Keratinocyte (primary cell): ENCODE data around the gene VEZT. TPM values are rescaled to one million over a fixed set of nuclear protein-coding genes. Genes with fewer than 3 reads are reported as not detected.

ENCODE experiments used
- DNase-seq: peaks from one replicate; pipeline ENCODE4 v3.0.0-alpha.2; 2011; ENCODE audit warnings: low read depth, missing footprints, low spot score
- FAIRE-seq: peaks from 2 replicates; lab custom pipeline; 2011; peaks lifted over from hg19 to GRCh38; lab: Jason Lieb, UNC
- H2AFZ ChIP-seq: 2 replicates; pipeline ENCODE4 v1.6.0; 2012; ENCODE audit warnings: low read length, control low read depth, inconsistent platforms; ENCODE audit not compliant: control insufficient read depth
- H3K27ac ChIP-seq: 2 replicates; pipeline ENCODE4 v1.5.1; 2011; ENCODE audit warnings: low read length; ENCODE audit not compliant: control insufficient read depth, insufficient read depth
- H3K27me3 ChIP-seq: 3 replicates; pipeline ENCODE4 v1.6.0; 2011; ENCODE audit warnings: low read length; ENCODE audit not compliant: control insufficient read depth, insufficient read depth; ENCODE audit errors: extremely low read depth
- H3K36me3 ChIP-seq, 2 experiments: 2 replicates in 1 of 2; 3 replicates in 1 of 2; pipeline ENCODE4 v1.5.1; 2011; ENCODE audit warnings: low read length in 2 of 2, mild to moderate bottlenecking in 1 of 2; ENCODE audit not compliant: control insufficient read depth in 2 of 2, insufficient read depth in 2 of 2; ENCODE audit errors: extremely low read depth in 1 of 2
- H3K4me1 ChIP-seq: 3 replicates; pipeline ENCODE4 v1.5.1; 2011; ENCODE audit warnings: low read length; ENCODE audit not compliant: control insufficient read depth, insufficient read depth; ENCODE audit errors: extremely low read depth
- H3K4me2 ChIP-seq: 3 replicates; pipeline ENCODE4 v1.6.0; 2011; ENCODE audit warnings: low read depth, low read length; ENCODE audit not compliant: control insufficient read depth, insufficient read depth; ENCODE audit errors: extremely low read depth
- H3K4me3 ChIP-seq, 3 experiments: fragments of 200-600 bp in 1 of 3; sonication (generic) in 1 of 3; 2 replicates in 2 of 3; 3 replicates in 1 of 3; pipeline ENCODE4 v1.5.1; 2011 to 2016; ENCODE audit warnings: low read length in 3 of 3, mild to moderate bottlenecking in 3 of 3, control low read depth in 2 of 3, inconsistent platforms in 1 of 3, low read depth in 1 of 3, mixed read lengths in 1 of 3, mixed run types in 1 of 3, moderate library complexity in 1 of 3; ENCODE audit not compliant: control insufficient read depth in 2 of 3, insufficient read depth in 2 of 3; ENCODE audit errors: extremely low read depth in 1 of 3
- H3K79me2 ChIP-seq: 2 replicates; pipeline ENCODE4 v1.6.0; 2012; ENCODE audit warnings: low read length; ENCODE audit not compliant: control insufficient read depth, insufficient read depth
- H3K9ac ChIP-seq: 3 replicates; pipeline ENCODE4 v1.6.0; 2011; ENCODE audit warnings: low read length; ENCODE audit not compliant: control insufficient read depth, insufficient read depth; ENCODE audit errors: extremely low read depth
- H3K9me1 ChIP-seq: 3 replicates; pipeline ENCODE4 v1.6.0; 2011; ENCODE audit warnings: low read length; ENCODE audit not compliant: control insufficient read depth, insufficient read depth; ENCODE audit errors: extremely low read depth
- H3K9me3 ChIP-seq: 2 replicates; pipeline ENCODE4 v1.5.1; 2012; ENCODE audit warnings: low read depth, low read length; ENCODE audit not compliant: control insufficient read depth
- H4K20me1 ChIP-seq: 3 replicates; pipeline ENCODE4 v1.6.0; 2011; ENCODE audit warnings: low read length; ENCODE audit not compliant: control insufficient read depth, insufficient read depth; ENCODE audit errors: extremely low read depth
- CTCF ChIP-seq, 3 experiments: IDR thresholded peaks in 1 of 3; conservative IDR thresholded peaks in 1 of 3; optimal IDR thresholded peaks in 1 of 3; 2 replicates in 2 of 3; 3 replicates in 1 of 3; pipeline versions ENCODE3 to v1.5.1; 2011; ENCODE audit warnings: low read length in 3 of 3, mild to moderate bottlenecking in 3 of 3, moderate library complexity in 2 of 3, control low read depth in 1 of 3, inconsistent platforms in 1 of 3; ENCODE audit not compliant: insufficient read depth in 2 of 3; ENCODE audit errors: extremely low read depth in 1 of 3
- EZH2 ChIP-seq: IDR thresholded peaks from one replicate; pipeline ENCODE4 v1.6.1; 2012; ENCODE audit warnings: inconsistent platforms, mild to moderate bottlenecking, low read length, moderate library complexity
- dilution Hi-C: fragments of 300-500 bp; cut with MboI; formaldehyde crosslinking; loops from one replicate; pipeline ENCODE4 v1.7.0; 2020; ENCODE audit warnings: low sequenced_read_pairs; ENCODE audit not compliant: extremely low pct_ligation_motif_present
- polyA plus RNA-seq, 5 experiments: library from polyadenylated mRNA; depleted of rRNA in 3 of 5; stranded (reverse) in 3 of 5; stranded (forward) in 1 of 5; unstranded in 1 of 5; fragments of >200 nt; gene quantifications; 1 replicate in 1 of 5; 2 replicates in 3 of 5; 3 replicates in 1 of 5; pipeline versions ENCODE4 v1.2.1 to v1.2.3, GENCODE V29; 2011 to 2012; ENCODE audit warnings: missing spikeins in 2 of 5, low read depth in 1 of 5, low replicate concordance in 1 of 5

Gene VEZT
- polyA plus RNA-seq, 1 donor (not counting 4 experiments of a cell fraction or from before 2014, with no cell fraction given): 169 TPM

GRCh38 chr12:95227818-95228356 lies 10.3 kb downstream of the VEZT start:
- H3K79me2 ChIP-seq: peaks cover 96% of the 10 kb centered on the region
- no peaks in the 10 kb centered on the region for H3K9me3 ChIP-seq
- peaks cover 9 to 20% of the 10 kb centered on the region in 2 experiments for H3K36me3 ChIP-seq
- no peak for DNase-seq
- no peak for TF ChIP-seq CTCF (optimal IDR thresholded peaks at IDR 0.05 in 1 of 3, IDR thresholded peaks at IDR 0.05 in 1 of 3, conservative IDR thresholded peaks at IDR 0.05 in 1 of 3; ENCODE audit: extremely low read depth in 1 of 3, insufficient read depth in 2 of 3, low read length in 3 of 3)
- no peaks in the 10 kb centered on the region for H3K9me1 ChIP-seq
- no peak overlapping the region for H3K4me3 ChIP-seq
- H2AFZ ChIP-seq: no peak overlapping the region
- dilution Hi-C loops: no loop called here
- FAIRE-seq: no peak
- no peak overlapping the region for H3K4me2 ChIP-seq
- no peak overlapping the region for H3K27ac ChIP-seq
- H3K9ac ChIP-seq: no peak overlapping the region
- no peaks in the 10 kb centered on the region for H3K27me3 ChIP-seq
- H3K4me1 ChIP-seq: peaks cover 23% of the 10 kb centered on the region
- peaks cover 5% of the 10 kb centered on the region for H4K20me1 ChIP-seq

- TF ChIP-seq EZH2: no peak
- TF ChIP-seq CTCF (optimal IDR thresholded peaks at IDR 0.05 in 1 of 3, IDR thresholded peaks at IDR 0.05 in 1 of 3, conservative IDR thresholded peaks at IDR 0.05 in 1 of 3; ENCODE audit: extremely low read depth in 1 of 3, insufficient read depth in 2 of 3, low read length in 3 of 3): no peak
- no peak overlapping the region for H2AFZ ChIP-seq
- peaks cover 5% of the 10 kb centered on the region for H4K20me1 ChIP-seq
- no peak overlapping the region for H3K9ac ChIP-seq
- peaks cover 23% of the 10 kb centered on the region for H3K4me1 ChIP-seq
- no peaks in the 10 kb centered on the region for H3K9me1 ChIP-seq
- no peak overlapping the region for H3K27ac ChIP-seq
- H3K9me3 ChIP-seq: no peaks in the 10 kb centered on the region
- no peaks in the 10 kb centered on the region for H3K27me3 ChIP-seq
- H3K36me3 ChIP-seq: peaks cover 9 to 20% of the 10 kb centered on the region in 2 experiments
- H3K79me2 ChIP-seq: peaks cover 96% of the 10 kb centered on the region
- FAIRE-seq (no peak), DNase-seq (no peak)
- dilution Hi-C loops: no loop called here
- no peak overlapping the region for H3K4me2 ChIP-seq
- no peak overlapping the region for H3K4me3 ChIP-seq
These were observed 11.0 kb downstream of the VEZT start for GRCh38 chr12:95228617-95229016.
